Caco-2 (cell line): Measurements from ENCODE around the gene SSH2. TPM values are rescaled to one million over a fixed set of nuclear protein-coding genes. Genes with fewer than 3 reads are reported as not detected.

ENCODE experiments used
- BruUV-seq: library from RNA; stranded (reverse); fragments of 400-500 nt; replicated peaks from 2 replicates; lab custom pipeline; 2021; lab: Mats Ljungman, UMichigan
- CTCF ChIA-PET: fragments of 300-600 bp; sonication (Branson Sonifier 250); formaldehyde crosslinking; loops from one replicate; lab custom pipeline; 2022; ENCODE audit warnings: antibody characterized with exemption; lab: Charles Lee
- POLR2A ChIA-PET: fragments of 300-600 bp; sonication (Branson Sonifier 250); formaldehyde crosslinking; loops from one replicate; lab custom pipeline; 2022; ENCODE audit warnings: antibody characterized with exemption; lab: Charles Lee
- DNase-seq, 2 experiments: peaks; one replicate each; pipeline versions ENCODE4 v3.0.0 to v3.0.0-alpha.2; 2020 to 2022
- H3K27me3 ChIP-seq: replicated peaks from 2 replicates; pipeline ENCODE4 v1.6.0; 2011; ENCODE audit warnings: low read length; ENCODE audit not compliant: control insufficient read depth, insufficient read depth
- H3K36me3 ChIP-seq: 2 replicates; pipeline ENCODE4 v1.5.1; 2011; ENCODE audit warnings: low read length; ENCODE audit not compliant: control insufficient read depth, insufficient read depth
- H3K4me1 ChIP-seq: fragments of 250-450 bp; sonication (Bioruptor Pico); 2 replicates; pipeline ENCODE4 v1.5.1; 2020; ENCODE audit warnings: mild to moderate bottlenecking
- H3K4me3 ChIP-seq: 2 replicates; pipeline ENCODE4 v1.5.1; 2011; ENCODE audit warnings: low read depth, mild to moderate bottlenecking, control low read depth, low read length
- H3K9me3 ChIP-seq: fragments of 250-450 bp; sonication (Bioruptor Pico); 2 replicates; pipeline ENCODE4 v1.5.1; 2020; ENCODE audit warnings: mild to moderate bottlenecking, moderate library complexity
- H3K27ac Mint-ChIP-seq: one replicate; pipeline ENCODE4 v1.8.0; 2022; ENCODE audit warnings: mixed read lengths; ENCODE audit not compliant: unreplicated experiment
- H3K27me3 Mint-ChIP-seq: one replicate; pipeline ENCODE4 v1.8.0; 2022; ENCODE audit warnings: mixed read lengths; ENCODE audit not compliant: insufficient read depth, unreplicated experiment
- H3K36me3 Mint-ChIP-seq: one replicate; pipeline ENCODE4 v1.8.0; 2022; ENCODE audit warnings: mild to moderate bottlenecking, mixed read lengths; ENCODE audit not compliant: insufficient read depth, unreplicated experiment
- H3K4me1 Mint-ChIP-seq: one replicate; pipeline ENCODE4 v1.8.0; 2022; ENCODE audit warnings: low read depth, mixed read lengths; ENCODE audit not compliant: unreplicated experiment
- H3K4me3 Mint-ChIP-seq: one replicate; pipeline ENCODE4 v1.8.0; 2022; ENCODE audit warnings: mild to moderate bottlenecking, moderate library complexity, mixed read lengths; ENCODE audit not compliant: unreplicated experiment
- H3K9me3 Mint-ChIP-seq: one replicate; pipeline ENCODE4 v1.8.0; 2022; ENCODE audit warnings: mixed read lengths; ENCODE audit not compliant: unreplicated experiment
- CTCF ChIP-seq, 2 experiments: fragments of 200-600 bp in 1 of 2; IDR thresholded peaks; 1 replicate in 1 of 2; 2 replicates in 1 of 2; pipeline versions ENCODE4 v1.5.1 to v1.8.0; 2011 to 2022; ENCODE audit warnings: antibody characterized with exemption in 1 of 2, control low read depth in 1 of 2, inconsistent platforms in 1 of 2, low read depth in 1 of 2, low read length in 1 of 2, mild to moderate bottlenecking in 1 of 2, moderate library complexity in 1 of 2; ENCODE audit not compliant: insufficient read depth in 1 of 2, severe bottlenecking in 1 of 2, unreplicated experiment in 1 of 2
- intact Hi-C: fragments of 100-400 bp; cut with micrococcal nuclease; formaldehyde crosslinking; loops from one replicate; pipeline ENCODE4 v1.10.0; 2022; ENCODE audit not compliant: unreplicated experiment
- total RNA-seq: library from RNA; stranded (reverse); gene quantifications from 2 replicates; pipeline ENCODE4 v1.2.3, GENCODE V29; 2022

Gene SSH2
- total RNA-seq, 1 experiment from 2014 or later = 48.2 TPM

- no TSS peak for BruUV-seq
- Histone ChIP-seq H3K4me3 (no peak overlapping the region), H3K27me3 (no peaks in the 10 kb centered on the region), H3K9me3 (no peaks in the 10 kb centered on the region), H3K4me1 (peaks cover 29% of the 10 kb centered on the region), H3K36me3 (no peaks in the 10 kb centered on the region)
- DNase-seq = no peak
- ChIA-PET POLR2A (interaction anchor here (0.6 kb wide), 1 partner anchor 82 kb away, joined by 17 read pairs; the partner anchor contains the start of gene SSH2), CTCF (no interaction called here)
- Mint-ChIP-seq H3K4me3 (no peak overlapping the region), H3K36me3 (no peaks in the 10 kb centered on the region), H3K27ac (no peak overlapping the region), H3K4me1 (peaks cover 21% of the 10 kb centered on the region), H3K9me3 (no peaks in the 10 kb centered on the region), H3K27me3 (no peaks in the 10 kb centered on the region)
- TF ChIP-seq CTCF (IDR thresholded peaks at IDR 0.05; ENCODE audit: insufficient read depth in 1 of 2, low read depth in 1 of 2, low read length in 1 of 2, severe bottlenecking in 1 of 2, unreplicated experiment in 1 of 2) = no peak
- intact Hi-C loops = no loop called here
These were observed 82.3 kb downstream of the SSH2 start for GRCh38 chr17:29847527-29848400.

DNA sequence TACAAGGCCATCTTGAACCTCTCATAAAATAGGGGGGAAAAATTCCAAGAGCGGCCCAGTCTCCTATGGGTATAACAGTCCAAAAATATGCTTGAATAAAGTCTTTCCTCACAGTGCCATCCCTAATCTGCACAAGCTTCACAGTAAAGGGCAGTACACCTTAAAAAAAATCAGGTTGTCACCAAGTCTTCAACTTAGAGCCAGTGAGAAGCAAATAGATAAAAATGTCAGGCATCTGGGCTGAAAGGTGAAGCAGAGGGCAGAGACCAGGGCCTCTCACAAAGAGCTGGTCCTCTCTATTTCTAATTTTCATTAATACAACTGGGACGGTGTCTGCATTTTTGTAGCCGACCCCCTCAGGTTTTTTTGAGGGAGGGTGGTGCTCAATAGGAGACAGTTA, 82.9 kb downstream of the SSH2 start:
- Mint-ChIP-seq H3K27ac (no peak overlapping the region), H3K4me1 (peaks cover 21% of the 10 kb centered on the region), H3K27me3 (no peaks in the 10 kb centered on the region), H3K4me3 (no peak overlapping the region), H3K36me3 (no peaks in the 10 kb centered on the region), H3K9me3 (no peaks in the 10 kb centered on the region)
- no peak overlapping the region for H3K4me3 ChIP-seq
- no peaks in the 10 kb centered on the region for H3K9me3 ChIP-seq
- TF ChIP-seq CTCF (IDR thresholded peaks at IDR 0.05; ENCODE audit: insufficient read depth in 1 of 2, low read depth in 1 of 2, low read length in 1 of 2, severe bottlenecking in 1 of 2, unreplicated experiment in 1 of 2) = no peak
- no TSS peak for BruUV-seq
- peaks cover 29% of the 10 kb centered on the region for H3K4me1 ChIP-seq
- intact Hi-C loops = no loop called here
- DNase-seq = no peak
- ChIA-PET CTCF (no interaction called here), POLR2A (interaction anchor here (0.6 kb wide), 1 partner anchor 83 kb away, joined by 17 read pairs; the partner anchor contains the start of gene SSH2)
- no peaks in the 10 kb centered on the region for H3K36me3 ChIP-seq
- no peaks in the 10 kb centered on the region for H3K27me3 ChIP-seq

GRCh38 chr17:29846298-29846697, 83.7 kb downstream of the SSH2 start:
- no peak for DNase-seq
- H3K27me3 ChIP-seq = no peaks in the 10 kb centered on the region

More at GRCh38 chr17:29846298-29846697, 83.7 kb downstream of the SSH2 start:
- Mint-ChIP-seq H3K27me3 (no peaks in the 10 kb centered on the region), H3K36me3 (no peaks in the 10 kb centered on the region), H3K4me3 (no peak overlapping the region), H3K9me3 (no peaks in the 10 kb centered on the region), H3K4me1 (peaks cover 21% of the 10 kb centered on the region), H3K27ac (no peak overlapping the region)
- Histone ChIP-seq H3K4me1 (peaks cover 29% of the 10 kb centered on the region), H3K36me3 (no peaks in the 10 kb centered on the region), H3K9me3 (no peaks in the 10 kb centered on the region), H3K4me3 (no peak overlapping the region)
- BruUV-seq = no TSS peak
- intact Hi-C loops = no loop called here
- POLR2A ChIA-PET = no interaction called here
- CTCF ChIA-PET = no interaction called here
- no peak for TF ChIP-seq CTCF (IDR thresholded peaks at IDR 0.05; ENCODE audit: insufficient read depth in 1 of 2, low read depth in 1 of 2, low read length in 1 of 2, severe bottlenecking in 1 of 2, unreplicated experiment in 1 of 2)
